GM12878 (cell line): ENCODE measurements around the gene TEF.

Experiments
- CBX3 ChIP-seq: fragments of 200-600 bp; sonication (generic); IDR thresholded peaks from 2 replicates; pipeline ENCODE4 v1.6.1; 2016; ENCODE audit warnings: low read depth, borderline replicate concordance
- CBX5 ChIP-seq: sonication (generic); IDR thresholded peaks from 2 replicates; pipeline ENCODE4 v1.6.1; 2016; ENCODE audit warnings: low read depth, moderate library complexity, mild to moderate bottlenecking, inconsistent platforms
- CHD1 ChIP-seq: IDR thresholded peaks from 2 replicates; pipeline ENCODE4 v1.6.1; 2012; ENCODE audit warnings: low read depth, low read length, improper control_type of control experiment
- EGR1 ChIP-seq, 2 experiments: IDR thresholded peaks; 1 replicate in 1 of 2; 2 replicates in 1 of 2; pipeline ENCODE4 v1.6.1; 2011 to 2012; ENCODE audit warnings: low read depth in 2 of 2, low read length in 2 of 2, borderline replicate concordance in 1 of 2, mild to moderate bottlenecking in 1 of 2, moderate library complexity in 1 of 2
- KDM1A ChIP-seq: fragments of 200-600 bp; sonication (generic); IDR thresholded peaks from 2 replicates; pipeline ENCODE4 v1.6.1; 2016; ENCODE audit warnings: borderline replicate concordance
- MXI1 ChIP-seq: fragments of 150-350 bp; IDR thresholded peaks from 2 replicates; pipeline ENCODE4 v1.6.1; 2011; ENCODE audit warnings: low read depth, mild to moderate bottlenecking, inconsistent platforms, low read length, improper control_type of control experiment
- NRF1 ChIP-seq: conservative IDR thresholded peaks from 2 replicates; pipeline ENCODE4 v1.6.1; 2011; ENCODE audit warnings: mild to moderate bottlenecking, low read depth, low read length, improper control_type of control experiment
- POLR2AphosphoS5 ChIP-seq: IDR thresholded peaks from 2 replicates; pipeline ENCODE4 v1.6.1; 2011; ENCODE audit warnings: mild to moderate bottlenecking, low read length, inconsistent platforms
- ZBTB40 ChIP-seq: fragments of 450-650 bp; IDR thresholded peaks from 2 replicates; pipeline ENCODE4 v1.6.1; 2016; ENCODE audit warnings: mild to moderate bottlenecking, moderate library complexity, borderline replicate concordance
- TF ChIP-seq, protein P1 (sequence below): fragments of 450-650 bp; IDR thresholded peaks from 2 replicates; pipeline ENCODE4 v1.6.1; 2016; ENCODE audit warnings: mild to moderate bottlenecking

GRCh38 chr22:41397143-41397811, 15.5 kb downstream of the TEF start:
- no peak for TF ChIP-seq EGR1 (IDR thresholded peaks at IDR 0.05; ENCODE audit: borderline replicate concordance in 1 of 2, low read depth in 2 of 2, low read length in 2 of 2)
- TF ChIP-seq CHD1: no peak
- no peak for TF ChIP-seq CBX5
- TF ChIP-seq, protein P1, sequence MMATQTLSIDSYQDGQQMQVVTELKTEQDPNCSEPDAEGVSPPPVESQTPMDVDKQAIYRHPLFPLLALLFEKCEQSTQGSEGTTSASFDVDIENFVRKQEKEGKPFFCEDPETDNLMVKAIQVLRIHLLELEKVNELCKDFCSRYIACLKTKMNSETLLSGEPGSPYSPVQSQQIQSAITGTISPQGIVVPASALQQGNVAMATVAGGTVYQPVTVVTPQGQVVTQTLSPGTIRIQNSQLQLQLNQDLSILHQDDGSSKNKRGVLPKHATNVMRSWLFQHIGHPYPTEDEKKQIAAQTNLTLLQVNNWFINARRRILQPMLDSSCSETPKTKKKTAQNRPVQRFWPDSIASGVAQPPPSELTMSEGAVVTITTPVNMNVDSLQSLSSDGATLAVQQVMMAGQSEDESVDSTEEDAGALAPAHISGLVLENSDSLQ: no peak
- no peak for TF ChIP-seq MXI1
- no peak for TF ChIP-seq KDM1A
- no peak for TF ChIP-seq POLR2AphosphoS5
- no peak for TF ChIP-seq NRF1
- no peak for TF ChIP-seq CBX3
- TF ChIP-seq ZBTB40: no peak
